Activated CD4-positive, alpha-beta T cell treated with anti-CD3 and anti-CD28 coated beads, Interleukin-10, Interleukin-2, amounts not matched to agents 100 ng/mL and 50 ng/mL, durations not matched to agents 16 hours and 8 hours (primary cell): Measurements from ENCODE around the gene SLC25A33.
A peak's percentile ranks its signal among the peaks of the same experiment; 100 is the strongest.
"Not testable (repeated sequence)": the region's sequence is repeated elsewhere in the genome, so short reads cannot be mapped to it uniquely, and the experiment has no call there.

ENCODE experiments used
- DNase-seq: peaks from one replicate; pipeline ENCODE4 v3.0.0-alpha.2; 2020

SLC25A33 gene

GRCh38 chr1:9602794-9603167 is 63.5 kb downstream of the SLC25A33 start:
- DNase-seq, result no peak

DNA sequence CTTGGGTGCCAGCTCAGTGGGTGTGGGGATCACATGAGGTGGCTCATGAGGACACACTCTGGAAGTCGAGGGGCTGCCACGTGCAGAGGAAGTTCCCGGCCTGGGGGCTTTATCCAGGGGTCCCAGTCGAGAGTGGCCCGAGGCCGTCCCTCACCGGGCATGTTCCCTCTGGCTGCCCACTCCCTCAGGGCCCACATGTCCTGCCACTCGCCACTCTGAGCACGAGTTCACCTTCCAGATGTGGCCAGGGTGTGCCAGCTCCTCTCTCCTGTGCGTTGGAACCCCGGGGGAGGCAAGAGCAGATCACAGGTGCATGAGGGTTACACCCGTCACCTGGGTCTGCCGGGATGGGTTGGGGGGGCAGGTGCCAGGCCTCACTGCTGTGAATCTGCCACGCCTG is 64.0 kb downstream of the SLC25A33 start:
- no peak for DNase-seq

DNA sequence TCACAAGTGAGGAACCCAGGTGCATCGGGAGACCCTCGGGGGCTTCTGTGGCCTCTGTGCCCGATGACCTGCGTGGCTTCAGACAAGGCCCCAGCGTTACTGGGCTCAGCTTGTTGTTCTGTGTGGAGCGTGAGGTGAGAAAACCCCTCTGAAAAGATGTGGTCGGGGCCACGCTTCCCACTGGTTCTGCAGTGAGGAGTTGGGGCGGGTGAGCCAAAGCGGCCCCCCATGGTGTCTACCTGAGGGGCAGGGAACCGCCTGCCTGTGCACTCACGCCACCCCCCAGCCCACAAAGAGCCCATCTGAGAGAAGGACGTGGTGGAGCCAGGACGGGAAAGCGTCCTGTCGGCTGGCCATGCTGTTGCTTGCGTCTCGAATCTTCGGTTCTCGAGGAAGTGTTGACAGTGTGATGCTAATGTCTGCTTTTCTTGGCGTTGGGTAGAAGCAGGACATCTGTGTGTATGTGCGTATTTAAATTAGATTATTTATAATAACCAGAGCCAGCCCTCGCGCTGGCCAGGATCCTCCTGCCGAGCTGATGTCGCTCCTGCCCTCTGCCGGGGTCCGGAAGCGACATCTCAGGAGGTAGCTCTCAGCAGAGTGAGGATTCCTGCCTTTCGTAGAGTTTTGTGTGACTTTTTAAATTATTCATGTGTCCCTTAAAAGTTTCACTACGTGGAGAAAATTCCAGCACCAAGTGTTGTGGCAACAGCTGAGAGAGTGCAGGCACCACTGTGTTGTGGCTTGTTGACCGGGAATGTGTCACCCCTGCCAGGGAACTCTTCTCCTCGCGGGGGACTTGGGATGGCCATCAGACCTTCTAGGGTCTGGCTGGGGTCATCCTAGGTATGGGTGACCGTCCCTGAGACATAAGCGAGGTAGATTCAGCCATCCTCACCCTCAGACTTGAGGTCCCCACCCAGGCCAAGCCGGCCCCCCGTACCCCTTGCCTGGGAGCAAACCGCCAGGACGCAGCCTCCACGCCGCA is 64.8 kb downstream of the SLC25A33 start:
- DNase-seq, result no peak

DNA sequence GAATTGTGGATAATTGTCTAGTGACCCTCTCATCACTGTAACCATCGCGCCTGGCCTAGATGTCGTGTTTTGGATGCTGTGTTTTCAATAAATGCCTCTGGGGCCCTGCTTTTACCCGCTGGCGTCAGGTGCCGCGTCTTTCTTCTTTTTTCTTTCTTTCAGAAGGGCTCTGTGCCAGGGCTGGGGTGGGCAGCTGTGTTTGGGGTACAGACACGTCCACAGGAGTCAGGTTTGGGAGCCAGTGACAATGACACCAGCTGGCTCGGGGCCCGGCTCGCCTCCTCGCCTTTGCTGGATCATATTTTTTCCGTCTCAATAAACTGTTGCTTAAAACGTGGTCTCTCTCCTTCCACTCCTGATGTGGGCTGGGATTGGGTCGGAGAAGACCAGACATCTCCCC is 65.6 kb downstream of the SLC25A33 start:
- no peak for DNase-seq

GRCh38 chr1:9605946-9606455 is 66.7 kb downstream of the SLC25A33 start:
- no peak for DNase-seq

DNA sequence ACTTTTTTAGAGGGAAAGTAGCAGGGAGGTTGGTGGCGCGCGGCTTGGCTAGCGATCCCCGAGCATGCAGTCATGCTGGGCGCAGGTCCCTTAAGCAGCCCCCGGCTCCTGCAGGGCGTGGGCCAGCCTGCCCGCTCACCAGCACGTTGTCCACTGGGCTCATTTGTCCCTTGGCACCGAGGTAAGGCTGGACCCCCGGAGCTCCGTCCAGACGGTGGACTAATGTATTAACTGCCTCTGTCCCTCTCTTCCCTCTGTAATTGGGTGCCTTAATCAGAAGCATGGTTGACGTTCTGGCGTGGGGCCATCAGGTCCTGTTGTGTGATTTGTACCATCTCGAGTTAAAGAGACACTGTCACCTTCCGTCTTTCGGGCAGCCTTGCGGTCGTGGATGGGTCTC is 67.2 kb downstream of the SLC25A33 start:
- DNase-seq, result no peak

DNA sequence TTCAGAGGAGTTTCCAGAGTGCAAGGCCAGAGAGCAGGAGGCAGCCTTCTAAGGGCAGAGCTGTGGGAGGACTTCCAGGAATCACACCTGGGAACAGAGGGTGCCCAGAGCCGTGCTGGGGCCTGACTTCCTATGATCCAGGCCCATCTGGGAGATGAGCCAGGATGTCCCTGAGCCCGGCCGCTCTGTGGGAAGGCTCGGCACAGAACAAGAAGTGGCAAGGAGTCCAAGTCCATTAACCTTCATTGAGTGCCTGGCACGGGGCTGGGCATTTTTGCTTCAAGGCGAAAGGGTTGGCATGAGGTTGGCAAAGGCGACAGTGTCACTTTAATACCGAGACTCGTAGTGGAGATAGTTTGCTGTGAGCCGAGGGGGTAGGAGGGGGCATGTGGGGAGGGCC is 67.7 kb downstream of the SLC25A33 start:
- no peak for DNase-seq

GRCh38 chr1:9607352-9607751 is 68.1 kb downstream of the SLC25A33 start:
- no peak for DNase-seq

GRCh38 chr1:9609998-9610397 is 70.7 kb downstream of the SLC25A33 start:
- no peak for DNase-seq

DNA sequence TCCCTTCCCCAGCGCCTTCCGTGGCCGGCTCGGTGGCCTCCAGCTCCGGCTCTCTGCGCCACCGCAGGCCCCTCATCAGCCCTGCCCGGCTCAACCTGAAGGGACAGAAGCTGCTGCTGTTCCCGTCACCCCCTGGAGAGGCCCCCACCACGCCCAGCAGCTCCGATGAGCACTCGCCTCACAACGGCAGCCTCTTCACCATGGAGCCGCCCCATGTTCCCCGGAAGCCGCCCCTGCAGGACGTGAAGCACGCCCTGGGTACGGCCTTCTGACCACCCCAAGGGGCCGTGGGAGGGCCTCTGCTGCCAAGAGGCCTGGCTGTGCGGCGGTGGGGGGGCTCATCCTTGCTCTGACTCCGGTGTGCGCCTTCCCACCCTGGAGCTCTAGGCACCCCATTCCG is 71.3 kb downstream of the SLC25A33 start:
- DNase-seq, result no peak

DNA sequence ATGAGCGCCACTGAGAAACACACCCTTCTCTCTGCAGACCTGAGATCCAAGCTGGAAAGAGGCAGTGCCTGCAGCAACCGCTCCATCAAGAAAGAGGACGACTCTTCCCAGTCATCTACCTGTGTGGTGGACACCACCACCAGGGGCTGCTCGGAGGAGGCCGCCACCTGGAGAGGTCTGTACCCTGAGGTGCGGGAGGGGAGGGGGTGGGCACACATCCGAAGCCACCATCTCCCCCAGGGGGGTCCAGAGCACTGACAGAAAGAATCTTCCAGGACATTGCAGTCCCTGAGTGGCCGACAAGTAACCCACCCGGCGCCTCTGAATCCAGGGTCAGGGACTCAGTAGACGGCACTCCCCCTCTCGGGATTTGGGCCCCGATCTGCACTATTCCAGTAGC is 72.5 kb downstream of the SLC25A33 start:
- DNase-seq, result no peak

GRCh38 chr1:9612162-9612845 is 73.0 kb downstream of the SLC25A33 start:
- no peak for DNase-seq

DNA sequence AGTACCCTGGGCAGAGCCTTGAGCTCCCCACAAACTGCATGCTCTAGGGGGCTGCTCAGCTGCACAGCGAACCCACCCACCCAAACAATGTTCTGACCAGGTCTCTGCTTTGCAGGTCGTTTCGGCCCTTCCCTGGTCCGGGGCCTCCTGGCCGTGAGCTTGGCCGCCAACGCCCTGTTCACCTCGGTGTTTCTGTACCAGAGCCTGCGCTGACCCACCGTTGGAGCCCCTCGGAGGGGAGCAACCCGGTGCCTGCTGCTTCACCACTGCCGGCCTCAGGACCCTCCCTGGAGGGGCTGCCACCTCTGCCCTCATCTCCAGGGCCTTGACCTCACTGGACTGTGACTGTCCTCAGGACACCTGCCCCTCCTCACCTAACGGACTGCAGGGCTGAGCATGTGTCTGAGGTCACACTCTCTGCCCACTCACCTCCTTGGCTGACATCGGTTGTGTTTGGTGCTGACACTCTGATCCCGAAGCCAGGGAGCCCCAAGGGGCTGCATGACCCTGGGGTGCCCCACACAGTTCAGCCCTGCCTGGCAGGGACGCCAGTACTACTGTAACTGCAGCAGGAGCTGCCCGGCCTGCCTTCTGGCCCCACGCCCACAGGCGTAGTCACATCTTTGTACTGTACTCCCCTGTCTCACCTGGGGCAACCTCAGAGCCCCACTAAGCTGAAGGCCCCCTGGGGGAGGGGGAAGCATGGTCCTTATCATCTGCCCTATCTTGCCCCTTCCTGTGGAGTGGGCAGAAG is 73.8 kb downstream of the SLC25A33 start:
- no peak for DNase-seq

DNA sequence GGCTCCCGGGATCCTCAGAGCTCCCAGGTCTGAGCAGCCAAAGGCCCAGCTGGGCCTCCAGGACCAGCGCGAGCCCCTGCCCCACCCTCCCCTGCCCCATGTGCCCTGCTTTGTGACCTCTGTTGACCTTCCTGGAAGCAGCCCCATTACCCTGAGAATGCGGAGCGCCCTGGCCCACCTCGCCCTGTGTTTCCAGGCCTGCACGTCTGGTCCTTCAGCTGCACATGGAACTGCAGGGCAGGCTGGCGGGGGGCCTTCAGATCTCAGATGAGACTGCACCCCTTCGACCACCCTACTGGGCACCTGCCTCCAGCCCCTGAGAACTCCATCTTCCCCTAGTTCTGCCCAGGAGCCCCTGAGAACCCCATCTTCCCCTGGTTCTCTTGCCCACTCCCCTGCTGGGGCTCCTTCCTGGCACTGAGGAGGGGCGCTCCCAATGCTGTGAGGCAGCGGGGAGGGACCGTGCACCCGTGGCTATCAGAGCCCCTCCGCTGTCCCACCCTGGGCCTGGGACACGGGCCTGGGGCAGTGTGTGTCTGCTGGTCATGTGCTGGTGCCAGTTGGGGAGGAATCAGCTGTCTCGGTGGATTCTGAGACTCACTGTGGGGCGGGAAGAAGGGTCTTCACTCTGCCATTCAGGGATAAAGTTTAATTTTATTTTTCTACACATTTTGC is 74.5 kb downstream of the SLC25A33 start:
- DNase-seq, result no peak

- DNase-seq, result peak; percentile 62
Observed at GRCh38 chr1:9615316-9616063, 76.2 kb downstream of the SLC25A33 start.

DNA sequence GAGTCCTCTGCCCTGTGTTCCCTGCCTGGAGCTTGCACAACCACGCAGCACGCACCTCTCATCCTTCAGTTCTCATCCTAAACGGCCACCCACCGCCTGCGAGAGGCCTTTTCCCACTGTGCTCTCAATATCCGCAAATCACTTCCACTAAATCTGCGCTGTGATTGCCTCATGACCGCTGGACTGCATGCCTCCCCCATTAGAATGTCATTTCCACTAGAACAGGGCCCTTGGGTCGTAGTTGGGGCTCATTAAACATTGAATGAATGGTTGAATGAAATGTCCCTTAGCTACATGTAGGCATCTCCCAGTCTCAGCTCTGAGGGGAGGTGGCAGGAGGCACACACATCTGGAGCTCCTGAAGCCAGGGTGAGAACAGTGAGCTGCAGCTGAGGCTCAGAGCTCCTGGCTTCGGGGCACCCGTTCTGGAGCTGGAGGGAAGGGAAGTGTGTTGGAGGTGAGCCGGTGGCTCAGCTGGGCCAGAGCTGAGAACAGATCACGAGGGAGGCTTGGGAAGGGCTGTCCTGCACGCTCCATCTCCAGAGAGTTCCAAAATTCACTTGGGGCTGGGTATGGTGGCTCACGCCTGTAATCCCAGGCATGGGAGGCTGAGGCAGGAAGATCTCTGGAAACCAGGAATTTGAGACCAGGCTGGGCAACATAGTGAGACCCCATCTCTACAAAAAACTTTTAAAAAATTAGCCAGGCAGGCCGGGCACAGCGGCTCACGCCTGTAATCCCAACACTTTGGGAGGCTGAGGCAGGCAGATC is 79.8 kb downstream of the SLC25A33 start:
- DNase-seq, result no peak

DNA sequence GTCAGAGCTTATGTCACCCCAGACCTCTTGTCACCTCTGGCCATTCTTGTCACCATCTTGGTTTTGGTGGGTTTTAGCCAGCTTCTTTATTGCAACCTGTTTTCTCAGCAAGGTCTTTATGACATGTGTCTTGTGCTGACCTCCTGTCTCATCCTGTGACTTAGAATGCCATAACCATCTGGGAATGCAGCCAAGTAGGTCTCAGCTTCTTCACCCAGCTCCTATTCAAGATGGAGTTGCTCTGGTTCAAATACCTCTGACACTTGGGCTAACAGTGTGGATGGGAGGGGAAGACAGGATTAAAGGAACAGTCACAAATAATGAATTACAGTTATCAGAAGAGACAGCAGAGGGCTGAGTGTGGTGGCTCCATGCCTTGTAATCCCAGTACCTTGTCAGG is 81.8 kb downstream of the SLC25A33 start:
- no peak for DNase-seq

GRCh38 chr1:9624081-9624480 is 84.8 kb downstream of the SLC25A33 start:
- no peak for DNase-seq

DNA sequence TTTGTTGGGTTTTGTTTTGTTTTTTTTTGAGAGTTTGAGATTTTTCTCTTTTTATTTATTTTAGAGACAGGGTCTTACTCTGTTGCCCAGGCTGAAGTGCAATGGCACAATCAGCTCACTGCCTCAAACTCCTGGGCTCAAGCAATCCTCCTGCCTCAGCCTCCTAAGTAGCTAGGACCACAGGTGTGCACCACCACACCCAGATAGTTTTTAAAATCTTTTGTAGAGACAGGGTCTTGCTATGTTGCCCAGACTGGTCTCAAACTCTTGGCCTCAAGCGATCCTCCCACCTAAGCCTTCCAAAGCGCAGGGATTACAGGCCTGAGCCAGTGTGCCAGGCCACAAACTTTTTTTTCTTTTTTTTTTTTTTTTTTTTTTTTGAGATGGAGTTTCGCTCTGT is 85.8 kb downstream of the SLC25A33 start:
- not testable (repeated sequence) for DNase-seq

DNA sequence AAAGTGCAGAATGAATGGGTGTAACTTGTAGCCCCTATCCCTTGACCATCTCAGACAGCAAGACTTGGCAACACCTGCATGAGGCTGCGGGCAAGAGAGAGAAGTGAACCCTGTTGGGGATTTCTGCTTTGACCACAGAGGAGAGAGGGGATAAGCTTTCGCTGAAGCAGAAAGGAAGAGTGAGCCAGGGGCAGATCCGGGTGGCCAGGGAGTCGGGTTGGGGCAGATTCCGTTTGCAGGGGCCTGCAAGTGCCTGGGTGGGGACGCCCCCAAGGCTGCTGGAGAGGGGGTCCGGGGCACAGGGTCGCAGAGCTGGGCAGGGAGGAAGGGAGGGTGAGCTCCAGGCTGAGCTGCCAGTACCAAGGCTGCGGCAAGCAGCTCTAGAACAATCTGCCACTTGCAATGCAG is 86.9 kb downstream of the SLC25A33 start:
- DNase-seq, result peak; percentile 60
